ENCODE measurements around the gene FCHSD2. TPM values are rescaled to one million over a fixed set of nuclear protein-coding genes. Genes with fewer than 3 reads are reported as not detected.

The FCHSD2 gene
- total and polyA plus RNA-seq, 7 donors = 5.7 to 18.5 (median 9.7) TPM

DNA sequence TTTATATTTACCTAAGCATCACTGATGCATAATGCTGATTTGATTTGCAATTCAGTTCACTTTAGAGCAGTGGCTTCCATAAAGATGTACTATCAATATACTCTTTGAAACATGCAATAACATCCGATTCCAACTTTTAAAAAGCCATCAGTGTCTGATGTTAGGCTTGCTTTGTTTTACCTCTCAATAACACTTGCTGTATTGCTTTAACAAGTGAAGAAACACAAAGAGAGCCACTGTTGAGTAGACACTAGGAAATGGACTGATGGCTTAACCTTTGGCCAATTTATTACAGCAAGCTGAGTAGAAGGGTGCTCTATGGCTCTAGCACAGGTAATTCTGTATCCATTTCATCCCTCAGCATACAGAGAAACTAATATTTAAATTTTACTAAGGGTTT, 122.1 kb downstream of the FCHSD2 start:
- no peak for TF ChIP-seq CTCF (IDR thresholded peaks at IDR 0.05)
- H3K36me3 ChIP-seq (ENCODE audit: insufficient read depth in 1 of 2, low read depth in 1 of 2) = no peaks in the 10 kb centered on the region
- H3K27me3 ChIP-seq (ENCODE audit: insufficient read depth in 3 of 3, low read length in 2 of 3) = no peaks in the 10 kb centered on the region
- ATAC-seq (no peak), DNase-seq (no peak)
- peaks cover 15% of the 10 kb centered on the region for H3K9me3 ChIP-seq
- no peak overlapping the region for H3K4me3 ChIP-seq
- intact Hi-C loops (cut with DNase I) = no loop called here
- H3K27ac ChIP-seq = no peak overlapping the region
- H3K4me1 ChIP-seq = no peaks in the 10 kb centered on the region
- WGBS, 3 donors = 61 to 70% (median 61%) methylated on average over 1 of the region's 1 CpG

GRCh38 chr11:73019449-73019848, 122.7 kb downstream of the FCHSD2 start:
- intact Hi-C loops (cut with DNase I) = no loop called here
- H3K36me3 ChIP-seq (ENCODE audit: insufficient read depth in 1 of 2, low read depth in 1 of 2) = no peaks in the 10 kb centered on the region
- H3K9me3 ChIP-seq = peaks cover 10% of the 10 kb centered on the region
- TF ChIP-seq CTCF (IDR thresholded peaks at IDR 0.05) = no peak
- DNase-seq (no peak), ATAC-seq (no peak)
- H3K27ac ChIP-seq = no peak overlapping the region
- no peaks in the 10 kb centered on the region for H3K4me1 ChIP-seq
- H3K4me3 ChIP-seq = no peak overlapping the region
- no peaks in the 10 kb centered on the region for H3K27me3 ChIP-seq (ENCODE audit: insufficient read depth in 3 of 3, low read length in 2 of 3)

DNA sequence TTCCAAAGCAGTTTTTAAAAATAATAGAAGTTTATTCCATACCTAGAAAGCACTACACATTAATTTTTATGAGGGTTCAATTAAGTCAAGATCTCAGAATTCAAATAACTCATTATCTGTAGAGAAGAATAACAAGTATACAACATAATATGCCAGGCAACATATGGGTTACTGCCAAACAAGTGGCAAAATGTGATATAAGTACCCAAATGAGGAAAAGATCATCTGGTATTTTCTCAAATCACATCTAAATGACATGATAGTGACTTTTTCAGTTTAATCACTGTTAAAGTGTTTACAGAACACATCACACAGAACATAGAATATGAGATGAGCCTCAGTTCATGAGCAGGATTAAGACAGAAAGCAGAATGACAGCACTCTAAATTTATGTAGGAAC, 123.3 kb downstream of the FCHSD2 start:
- no peaks in the 10 kb centered on the region for H3K36me3 ChIP-seq (ENCODE audit: insufficient read depth in 1 of 2, low read depth in 1 of 2)
- no peak for TF ChIP-seq CTCF (IDR thresholded peaks at IDR 0.05)

GRCh38 chr11:73017024-73017751, 124.9 kb downstream of the FCHSD2 start:
- TF ChIP-seq CTCF (IDR thresholded peaks at IDR 0.05) = no peak
- no peaks in the 10 kb centered on the region for H3K9me3 ChIP-seq
- no peak overlapping the region for H3K4me3 ChIP-seq
- peak in 3 of 4 donors; percentile 30 to 62 (median 42) for ATAC-seq
- intact Hi-C loops (cut with DNase I) = no loop called here
- H3K27me3 ChIP-seq (ENCODE audit: insufficient read depth in 3 of 3, low read length in 2 of 3) = no peaks in the 10 kb centered on the region
- no peaks in the 10 kb centered on the region for H3K4me1 ChIP-seq
- H3K36me3 ChIP-seq (ENCODE audit: insufficient read depth in 1 of 2, low read depth in 1 of 2) = no peaks in the 10 kb centered on the region
- 83 to 88% (median 84%) methylated on average over 8 of the region's 8 CpGs for WGBS, 3 donors
- H3K27ac ChIP-seq = no peak overlapping the region
- no peak for DNase-seq

More for the DNA sequence above, 123.3 kb downstream of the FCHSD2 start:
- Histone ChIP-seq H3K27ac (no peak overlapping the region), H3K9me3 (peaks cover 4% of the 10 kb centered on the region), H3K4me3 (no peak overlapping the region), H3K4me1 (no peaks in the 10 kb centered on the region), H3K27me3 (ENCODE audit: insufficient read depth in 3 of 3, low read length in 2 of 3) (no peaks in the 10 kb centered on the region)
- DNase-seq (no peak), ATAC-seq (no peak)
- intact Hi-C loops (cut with DNase I) = no loop called here

GRCh38 chr11:73013021-73013420, 129.1 kb downstream of the FCHSD2 start:
- H3K4me3 ChIP-seq = no peak overlapping the region
- H3K27ac ChIP-seq = no peak overlapping the region
- no peaks in the 10 kb centered on the region for H3K36me3 ChIP-seq (ENCODE audit: insufficient read depth in 1 of 2, low read depth in 1 of 2)
- WGBS, 3 donors = 87 to 88% (median 87%) methylated on average over 1 of the region's 1 CpG
- intact Hi-C loops (cut with DNase I) = no loop called here
- no peaks in the 10 kb centered on the region for H3K4me1 ChIP-seq
- DNase-seq (no peak), ATAC-seq (no peak)
- H3K27me3 ChIP-seq (ENCODE audit: insufficient read depth in 3 of 3, low read length in 2 of 3) = no peaks in the 10 kb centered on the region
- H3K9me3 ChIP-seq = peaks cover 12% of the 10 kb centered on the region
- TF ChIP-seq CTCF (IDR thresholded peaks at IDR 0.05) = no peak
